GM18508 (cell line): Measurements from ENCODE around the gene CRADD.
"Not testable (repeated sequence)": the region's sequence is repeated elsewhere in the genome, so short reads cannot be mapped to it uniquely, and the experiment has no call there.

Experiments used
- ATAC-seq: cut with Tn5 transposase; IDR thresholded peaks from one replicate; pipeline ENCODE4 v1.9.1; 2021; ENCODE audit warnings: moderate number of reproducible peaks; ENCODE audit not compliant: insufficient read depth, unreplicated experiment

CRADD gene

DNA sequence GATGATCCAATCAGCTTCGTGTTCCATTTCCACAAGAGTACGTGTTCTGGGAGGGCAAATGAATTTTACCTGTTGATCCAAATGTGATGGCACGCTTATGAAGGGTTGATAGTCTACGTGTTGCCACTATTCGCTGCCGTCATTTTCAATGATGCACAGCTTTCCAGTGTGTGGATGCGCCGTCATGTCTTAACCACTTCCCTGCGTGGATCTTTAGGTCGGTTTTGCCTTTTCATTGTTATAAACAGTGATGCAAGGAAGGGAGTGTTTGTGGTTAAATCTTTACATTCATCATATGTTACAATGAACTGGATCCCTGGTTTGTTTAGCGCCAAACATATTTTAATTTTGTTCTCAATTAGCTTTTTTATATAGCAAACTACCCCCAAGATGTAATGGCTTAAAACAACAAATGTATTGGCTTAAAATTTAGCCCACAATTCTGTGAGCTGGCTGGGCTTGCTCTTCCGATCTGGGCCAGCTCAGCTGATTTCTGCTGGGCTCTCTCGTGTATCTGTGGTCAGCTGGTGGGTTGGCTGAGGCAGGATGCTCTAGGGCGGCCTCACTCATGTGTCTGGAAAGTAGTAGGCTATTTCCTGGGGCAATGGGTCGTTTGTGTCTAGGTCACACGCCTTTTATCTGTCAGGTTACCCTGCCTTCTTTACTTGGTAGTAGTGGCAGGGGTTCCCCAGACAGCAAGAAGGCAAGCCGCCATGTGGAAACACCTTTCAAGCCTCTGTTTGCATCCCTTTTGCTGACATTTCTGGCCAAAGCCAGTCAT is 176.7 kb downstream of the CRADD start:
- no peak for ATAC-seq

DNA sequence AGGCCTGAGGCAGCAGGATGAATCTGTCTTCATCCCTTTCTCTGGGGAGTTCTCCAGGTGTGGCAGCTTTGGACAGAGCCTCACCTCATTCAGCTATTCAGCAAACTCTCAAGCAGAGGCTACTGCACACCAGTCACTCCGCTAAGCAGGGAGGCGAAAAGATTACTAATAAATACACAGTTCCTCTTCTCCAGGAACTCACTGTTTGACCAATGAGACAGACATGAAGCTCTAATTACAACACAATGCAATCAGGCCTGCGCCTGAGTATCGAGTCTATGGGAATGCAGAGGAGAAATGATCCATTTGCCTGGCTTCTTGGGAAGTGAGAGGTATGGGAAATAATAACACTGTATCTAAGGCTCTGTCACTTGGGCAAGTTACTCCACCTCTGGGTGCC is 178.1 kb downstream of the CRADD start:
- no peak for ATAC-seq

DNA sequence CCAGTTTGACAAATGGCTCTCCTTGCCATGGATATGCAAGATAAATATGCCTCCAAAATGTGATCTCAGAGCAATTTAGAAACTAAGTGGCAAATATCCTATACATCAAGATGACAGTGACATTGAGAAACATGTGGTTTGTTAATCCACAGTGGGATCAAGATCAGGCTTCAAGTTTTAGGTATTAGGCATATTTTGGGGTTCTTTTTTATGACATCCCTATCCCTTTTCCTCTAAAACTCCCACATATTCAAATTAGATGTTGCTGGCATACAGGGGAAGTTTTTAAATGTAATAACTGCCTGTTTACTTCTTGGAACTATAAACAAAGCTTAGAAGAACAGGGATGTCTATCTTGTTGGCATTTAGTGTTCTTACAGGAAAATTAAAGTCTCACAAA is 179.4 kb downstream of the CRADD start:
- no peak for ATAC-seq

DNA sequence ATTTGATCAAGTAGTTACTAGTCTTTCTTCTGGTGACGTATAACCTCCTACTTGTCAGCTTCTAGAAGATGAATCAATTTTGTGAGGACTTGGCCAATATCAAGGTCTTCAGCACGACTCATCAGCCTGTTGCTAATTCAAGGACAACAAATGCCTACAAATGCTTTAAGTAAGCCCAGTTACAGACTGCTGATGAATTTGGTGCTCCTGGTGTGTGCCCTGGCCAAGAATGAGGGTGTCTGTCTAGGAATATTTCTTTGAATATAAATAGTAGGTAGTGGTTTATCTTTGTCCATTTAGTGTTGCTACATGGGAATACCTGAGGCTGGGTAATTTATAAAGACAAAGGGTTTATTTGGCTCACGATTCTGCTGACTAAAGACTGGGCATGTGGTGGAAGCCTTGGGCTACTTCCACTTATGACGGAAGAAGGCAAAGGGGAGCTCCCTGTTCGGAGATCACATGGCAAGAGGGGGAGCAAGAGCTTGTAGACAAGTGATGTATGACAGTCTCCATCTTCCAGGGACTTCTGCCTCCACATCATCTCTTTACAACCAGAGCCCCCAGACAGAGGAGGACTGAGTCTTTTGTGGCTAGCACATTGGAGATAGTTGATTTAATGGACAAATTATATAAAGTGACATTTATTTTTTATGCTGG is 180.2 kb downstream of the CRADD start:
- ATAC-seq = no peak

DNA sequence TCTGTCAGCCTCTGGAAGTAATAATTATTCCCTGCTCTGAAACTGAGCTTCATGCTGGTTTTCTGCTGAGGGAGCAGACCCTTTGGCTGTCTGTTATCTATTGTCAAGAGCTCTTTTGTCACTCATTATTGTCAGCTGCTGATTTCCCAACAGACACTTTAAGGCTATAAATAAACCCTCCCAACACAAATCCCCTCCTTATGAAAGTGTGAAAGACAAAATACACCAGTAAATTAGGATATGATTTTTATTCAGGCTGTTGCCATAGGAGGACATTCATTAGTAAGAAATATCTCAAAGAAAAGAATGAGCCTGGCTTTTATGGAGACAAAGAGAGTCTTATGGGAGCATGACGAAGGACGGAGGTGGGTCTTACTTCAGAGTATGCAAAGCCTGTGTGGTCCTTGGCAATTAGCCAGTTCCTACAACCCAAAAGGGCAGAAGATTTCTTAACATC is 180.8 kb downstream of the CRADD start:
- ATAC-seq = no peak

- ATAC-seq = no peak
Observed at GRCh38 chr12:93860668-93861373, 183.6 kb downstream of the CRADD start.

DNA sequence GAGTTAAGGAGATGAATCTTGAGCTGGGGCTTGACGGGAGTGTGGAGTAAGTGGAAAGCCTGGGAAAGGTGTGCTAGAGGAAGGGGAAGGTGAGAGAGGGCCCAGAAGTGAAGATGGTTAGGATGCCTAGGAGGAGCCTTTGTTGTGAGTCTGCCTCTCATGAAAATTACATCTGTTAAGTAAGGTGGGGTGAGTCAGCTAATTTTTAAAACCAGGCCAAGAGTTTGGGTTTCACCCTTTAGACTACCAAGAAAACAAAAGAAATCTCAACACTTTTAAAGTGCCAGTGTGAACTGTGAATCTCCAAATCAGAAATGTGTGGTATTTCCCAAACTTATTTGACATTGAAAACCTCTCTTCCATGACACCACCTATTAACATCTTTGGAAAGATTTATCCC is 185.2 kb downstream of the CRADD start:
- ATAC-seq = no peak

GRCh38 chr12:93865751-93866150 is 188.6 kb downstream of the CRADD start:
- ATAC-seq = no peak

DNA sequence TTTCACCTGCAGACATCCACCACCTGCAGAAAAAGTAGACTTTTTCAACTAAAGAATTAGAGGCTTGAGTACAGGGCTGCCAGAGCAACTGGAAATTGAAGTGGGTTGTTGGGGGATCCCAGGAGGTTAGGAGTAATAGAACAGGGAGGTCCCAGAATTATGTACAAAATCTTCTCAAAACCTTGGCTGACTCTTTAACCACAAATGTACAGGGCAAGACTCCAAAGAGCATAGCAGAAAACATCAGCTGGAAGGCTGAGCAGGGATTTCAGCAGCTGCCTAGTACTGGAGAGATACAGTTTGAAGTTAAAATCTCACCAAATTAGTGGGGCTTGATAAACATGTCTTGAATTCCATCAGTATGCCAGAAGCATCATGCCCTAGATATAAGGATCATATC is 191.6 kb downstream of the CRADD start:
- ATAC-seq = no peak

DNA sequence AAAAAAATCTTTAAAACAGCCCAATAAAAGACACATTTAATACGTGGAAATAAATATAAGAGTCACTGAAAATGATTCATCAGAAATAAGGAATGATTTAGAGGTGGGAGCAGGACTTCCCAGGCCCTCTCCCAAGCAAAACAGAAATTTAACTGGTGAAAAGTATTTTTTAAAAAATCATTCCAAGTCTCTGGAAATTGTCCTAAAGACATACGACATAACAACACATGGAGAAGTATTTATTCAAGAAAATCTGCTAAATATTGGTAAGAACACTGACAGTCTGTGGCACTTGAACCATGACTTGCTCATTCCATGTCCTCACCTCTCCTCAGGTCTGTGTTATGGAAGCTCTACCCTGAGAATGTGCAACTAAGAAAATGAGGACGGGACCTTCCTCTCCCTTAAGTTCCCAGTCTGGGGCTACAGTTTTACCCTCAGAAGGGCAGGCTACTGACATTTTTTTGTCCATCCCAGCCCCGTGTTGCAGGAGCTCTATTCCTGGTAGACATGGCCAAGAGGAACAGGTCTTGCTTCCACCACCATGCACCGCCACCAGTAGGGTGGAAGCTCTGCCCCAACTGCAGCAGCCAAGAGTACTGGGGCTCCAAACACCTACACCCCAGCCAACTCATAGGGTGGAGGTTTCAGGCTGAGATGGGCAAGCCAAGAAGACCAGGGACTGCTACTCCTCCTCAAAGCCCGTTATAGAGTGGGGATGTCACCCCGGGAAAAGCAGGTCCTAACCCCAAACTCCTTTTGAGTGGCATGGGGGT is 193.0 kb downstream of the CRADD start:
- no peak for ATAC-seq

DNA sequence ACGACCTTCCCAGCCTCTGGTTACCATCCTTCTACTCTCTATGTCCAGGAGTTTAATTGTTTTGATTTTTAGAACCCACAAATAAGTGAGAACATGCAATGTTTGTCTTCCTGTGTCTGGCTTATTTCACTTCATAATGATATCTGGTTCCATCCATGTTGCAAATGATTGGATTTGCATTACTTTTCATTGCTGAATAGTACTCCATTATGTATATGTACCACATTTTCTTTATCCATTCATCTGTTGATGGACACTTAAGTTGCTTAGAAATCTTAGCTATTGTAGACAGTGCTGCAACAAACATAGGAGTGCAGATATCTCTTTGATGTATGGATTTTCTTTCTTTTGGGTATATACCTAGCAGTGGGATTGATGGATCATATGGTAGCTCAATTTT is 194.4 kb downstream of the CRADD start:
- not testable (repeated sequence) for ATAC-seq

DNA sequence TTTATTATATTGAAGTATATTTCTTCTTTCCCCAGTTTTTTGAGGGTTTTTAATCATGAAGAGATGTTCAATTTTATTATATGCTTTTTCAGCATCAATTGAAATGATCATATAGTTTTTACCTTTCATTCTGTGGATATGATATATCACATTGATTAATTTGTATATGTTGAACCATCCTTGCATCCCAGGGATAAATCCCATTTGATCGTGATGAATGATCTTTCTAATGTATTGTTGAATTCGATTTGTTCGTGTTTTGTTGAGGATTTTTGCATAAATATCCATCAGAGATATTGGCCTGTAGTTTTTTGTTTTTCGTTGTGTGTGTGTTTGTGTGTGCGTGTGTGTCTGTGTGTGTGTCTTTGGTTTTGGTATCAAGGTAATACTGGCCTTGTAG is 196.4 kb downstream of the CRADD start:
- no peak for ATAC-seq

DNA sequence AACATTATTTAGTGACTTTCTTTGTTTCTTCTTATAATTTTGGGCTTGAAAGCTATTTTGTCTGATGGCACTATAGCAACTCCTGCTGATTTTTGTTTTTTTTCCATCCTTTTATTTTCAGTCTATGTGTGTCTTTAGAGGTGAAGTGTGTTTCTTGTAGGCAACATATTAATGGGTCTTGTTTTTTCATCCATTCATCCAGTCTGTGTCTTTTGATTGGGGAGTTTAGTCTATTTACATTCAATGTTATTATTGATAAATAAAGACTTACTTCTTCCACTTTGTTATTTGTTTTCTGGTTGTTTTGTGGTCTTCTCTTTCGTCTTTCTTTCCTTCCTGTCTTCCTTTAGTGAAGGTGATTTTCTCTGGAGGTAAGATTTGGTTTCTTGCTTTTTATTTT is 198.0 kb downstream of the CRADD start:
- ATAC-seq = no peak

DNA sequence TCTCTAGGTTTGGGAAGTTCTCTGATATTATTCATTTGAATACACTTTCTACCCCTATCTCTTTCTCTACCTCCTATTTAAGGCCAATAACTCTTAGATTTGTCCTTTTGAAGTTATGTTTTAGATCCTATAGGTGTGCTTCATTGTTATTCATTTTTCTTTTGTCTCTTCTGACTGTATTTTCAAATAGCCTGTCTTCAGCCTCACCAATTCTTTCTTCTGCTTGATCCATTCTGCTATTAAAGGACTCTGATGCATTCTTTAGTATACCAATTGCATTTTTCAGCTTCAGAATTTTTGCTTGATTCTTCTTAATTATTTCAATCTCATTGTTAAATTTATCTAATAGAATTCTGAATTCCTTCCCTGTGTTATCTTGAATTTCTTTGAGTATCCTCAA is 199.2 kb downstream of the CRADD start:
- no peak for ATAC-seq

DNA sequence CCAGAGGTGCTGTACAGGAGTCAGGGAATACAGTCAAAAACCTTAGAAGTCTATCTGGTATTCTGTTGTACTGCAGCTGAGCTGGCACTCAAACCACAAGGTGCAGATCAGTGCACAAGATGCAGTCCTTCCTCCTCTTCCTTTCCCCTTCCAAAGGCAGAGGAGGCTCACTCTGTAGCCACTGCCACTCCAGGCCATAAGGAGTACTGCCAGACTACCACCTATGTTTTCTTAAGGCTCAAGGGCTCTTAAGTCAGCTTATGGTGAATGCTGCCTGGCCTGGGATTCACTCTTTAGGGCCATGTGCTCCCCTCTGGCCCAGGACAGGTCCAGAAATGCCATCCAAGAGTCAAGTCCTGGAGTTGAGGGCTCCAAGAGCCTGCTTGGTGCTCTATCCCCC is 200.3 kb downstream of the CRADD start:
- ATAC-seq = no peak

DNA sequence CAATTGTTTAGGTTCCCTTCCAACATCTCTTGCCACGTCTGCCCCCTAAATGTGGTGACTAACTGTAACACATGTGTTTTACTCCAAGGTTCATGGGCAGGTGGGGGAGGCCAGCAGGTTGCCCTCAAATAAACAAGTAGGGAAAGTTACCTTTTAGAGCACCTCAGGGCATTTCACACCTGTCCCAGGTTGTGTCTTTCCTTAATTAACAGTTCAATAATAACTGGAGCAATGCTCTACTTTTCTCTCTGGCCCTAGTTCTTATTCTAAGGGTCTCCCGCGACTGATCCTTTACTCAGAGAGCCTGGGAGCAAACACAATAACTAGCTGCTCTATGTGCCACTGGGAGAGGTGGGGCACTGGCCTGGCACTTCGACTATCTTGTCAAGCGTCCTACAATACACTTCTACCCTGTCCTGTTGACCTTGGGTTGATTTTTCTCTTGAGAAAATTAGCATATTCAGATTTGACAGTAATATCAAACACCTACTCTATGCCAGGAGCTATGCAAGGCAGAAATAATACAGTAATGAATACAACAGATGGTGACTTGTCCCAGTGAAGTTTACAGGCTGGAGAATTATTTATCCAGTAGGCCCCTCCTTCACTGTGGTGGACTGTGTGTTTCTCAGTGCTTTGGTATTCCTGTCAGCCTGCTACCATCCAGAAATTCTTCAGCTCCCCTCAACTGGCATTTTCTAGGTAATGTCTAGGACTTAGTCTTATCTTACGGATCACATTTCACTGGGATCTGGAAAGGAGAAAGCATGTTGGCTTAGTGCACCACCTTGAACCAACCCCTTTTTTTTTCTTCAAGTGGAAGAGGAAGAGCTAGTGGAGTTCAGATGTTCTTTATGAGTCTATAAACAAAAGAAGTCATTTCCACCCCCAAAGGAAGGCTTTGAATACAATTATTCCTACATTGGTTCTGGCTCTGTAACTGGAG is 202.6 kb downstream of the CRADD start:
- no peak for ATAC-seq

DNA sequence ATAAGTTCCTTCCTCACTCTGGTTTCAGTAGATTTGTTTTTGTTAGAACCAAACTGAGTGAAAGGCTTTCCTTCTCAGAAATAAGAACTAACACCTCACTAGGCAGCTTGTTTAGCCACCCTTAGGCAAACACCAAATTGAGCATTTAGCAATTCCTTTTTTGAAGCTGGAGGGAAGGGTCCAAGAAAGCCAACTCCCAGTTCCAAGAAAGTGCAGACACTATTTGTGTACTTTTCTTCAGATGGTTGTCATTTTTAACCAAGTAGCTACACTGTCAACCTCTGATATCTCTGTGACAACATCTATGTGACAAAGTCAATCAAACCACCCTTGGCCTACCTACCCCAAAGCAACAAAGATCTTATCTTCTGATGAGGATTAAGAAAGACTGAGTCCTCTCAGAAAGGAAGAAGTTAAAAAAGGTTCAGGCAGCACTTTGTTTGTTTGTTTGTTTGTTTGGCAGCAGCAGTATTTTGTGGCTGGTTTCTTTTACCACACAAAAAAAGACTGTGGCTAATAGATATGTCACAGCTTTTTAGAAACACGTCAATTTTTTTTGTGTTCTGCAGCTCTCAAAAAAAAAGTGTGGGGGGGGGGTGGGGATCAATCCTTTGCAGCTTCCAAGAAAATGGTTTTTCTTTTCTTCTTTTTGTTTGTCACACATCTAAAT is 203.8 kb downstream of the CRADD start:
- ATAC-seq = no peak

DNA sequence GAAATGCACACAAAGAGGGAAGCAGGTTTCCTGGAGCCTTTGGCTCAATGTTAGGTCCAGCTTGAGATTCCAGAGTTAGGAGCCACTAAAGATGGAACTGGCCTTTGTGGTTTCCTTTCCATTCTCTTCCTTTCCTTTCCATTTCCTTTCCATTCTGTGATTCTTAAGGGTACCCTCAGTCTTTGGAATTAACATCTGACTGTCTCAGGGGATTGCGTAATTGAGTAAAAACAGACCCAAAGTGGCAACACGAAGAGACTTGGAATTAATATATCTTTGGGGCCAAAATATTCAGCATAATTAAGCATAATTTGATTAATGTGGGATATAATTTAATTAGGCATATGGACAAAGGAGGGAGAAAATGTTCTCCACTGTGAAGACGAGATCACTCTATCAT is 205.6 kb downstream of the CRADD start:
- no peak for ATAC-seq
